Liver (tissue), 10 donors: ENCODE data around the gene SPATA31A6. TPM values are rescaled to one million over a fixed set of nuclear protein-coding genes. Genes with fewer than 3 reads are reported as not detected.
"Not testable (repeated sequence)": the region's sequence is repeated elsewhere in the genome, so short reads cannot be mapped to it uniquely, and the experiment has no call there.

Experiments
- DNase-seq: peaks from one replicate; pipeline ENCODE4 v3.0.0-alpha.2; 2017; ENCODE audit warnings: low spot score
- H3K27ac ChIP-seq, 2 donors: one replicate each; pipeline ENCODE4 v1.7.0; 2013; ENCODE audit warnings: inconsistent platforms in 2 of 2, low read length in 2 of 2, control low read depth in 1 of 2, low read depth in 1 of 2, mild to moderate bottlenecking in 1 of 2
- H3K27me3 ChIP-seq, 4 donors: one replicate each; pipeline versions ENCODE4 v1.6.1 to v1.7.0; 2013; ENCODE audit warnings: low read length in 3 of 4, inconsistent platforms in 1 of 4, mild to moderate bottlenecking in 1 of 4, moderate library complexity in 1 of 4; ENCODE audit not compliant: control insufficient read depth in 4 of 4, insufficient read depth in 4 of 4
- H3K36me3 ChIP-seq, 4 donors: one replicate each; pipeline versions ENCODE4 v1.6.1 to v1.7.0; 2013; ENCODE audit warnings: low read length in 3 of 4, mild to moderate bottlenecking in 3 of 4, low read depth in 1 of 4, moderate library complexity in 1 of 4; ENCODE audit not compliant: control insufficient read depth in 4 of 4, insufficient read depth in 3 of 4
- H3K4me1 ChIP-seq, 4 donors: one replicate each; pipeline versions ENCODE4 v1.6.1 to v1.7.0; 2013; ENCODE audit warnings: low read length in 3 of 4, mild to moderate bottlenecking in 3 of 4, moderate library complexity in 1 of 4; ENCODE audit not compliant: control insufficient read depth in 4 of 4, insufficient read depth in 4 of 4
- H3K4me3 ChIP-seq, 3 donors: one replicate each; pipeline versions ENCODE4 v1.6.1 to v1.7.0; 2013; ENCODE audit warnings: low read length in 3 of 3, control low read depth in 1 of 3, low read depth in 1 of 3, mild to moderate bottlenecking in 1 of 3
- H3K9ac ChIP-seq, 2 donors: one replicate each; pipeline ENCODE4 v1.7.0; 2013; ENCODE audit warnings: low read length in 2 of 2, mild to moderate bottlenecking in 2 of 2, moderate library complexity in 2 of 2, control low read depth in 1 of 2, low read depth in 1 of 2
- H3K9me3 ChIP-seq, 4 donors: one replicate each; pipeline versions ENCODE4 v1.6.1 to v1.7.0; 2013; ENCODE audit warnings: low read length in 3 of 4; ENCODE audit not compliant: control insufficient read depth in 4 of 4
- WGBS: extraction: QIAGEN DNeasy Blood & Tissue Kit; methylation state at CpG from one replicate; pipeline ENCODE4 v1.1.7; 2013; 5-methylcytosine and 5-hydroxymethylcytosine counted together
- polyA plus RNA-seq, 2 donors: library from polyadenylated mRNA; stranded (reverse) in 1 of 2; unstranded in 1 of 2; fragments of 200-250 nt in 1 of 2; fragments of >200 nt in 1 of 2; fragmentation: Nextera tagmentation in 1 of 2; extraction: Ambion mirVana in 1 of 2; gene quantifications; one replicate each; pipeline versions ENCODE4 v1.2.1 to v1.2.3, GENCODE V29; 2013 to 2015
- small RNA-seq: library from RNA; depleted of rRNA; stranded (forward); fragments of <200 nt; gene quantifications from one replicate; pipeline ENCODE3, GENCODE V24; 2014
- total RNA-seq, 2 donors: library from RNA; depleted of rRNA; stranded (reverse); fragments of >200 nt; gene quantifications; one replicate each; pipeline ENCODE4 v1.2.3, GENCODE V29; 2014
- donor health status: healthy.
- donor health status: healthy.
- donor health status: healthy.
- donor health status: healthy.
- donor health status: healthy.

SPATA31A6 gene
- total and polyA plus RNA-seq, 4 donors, result not detected

DNA sequence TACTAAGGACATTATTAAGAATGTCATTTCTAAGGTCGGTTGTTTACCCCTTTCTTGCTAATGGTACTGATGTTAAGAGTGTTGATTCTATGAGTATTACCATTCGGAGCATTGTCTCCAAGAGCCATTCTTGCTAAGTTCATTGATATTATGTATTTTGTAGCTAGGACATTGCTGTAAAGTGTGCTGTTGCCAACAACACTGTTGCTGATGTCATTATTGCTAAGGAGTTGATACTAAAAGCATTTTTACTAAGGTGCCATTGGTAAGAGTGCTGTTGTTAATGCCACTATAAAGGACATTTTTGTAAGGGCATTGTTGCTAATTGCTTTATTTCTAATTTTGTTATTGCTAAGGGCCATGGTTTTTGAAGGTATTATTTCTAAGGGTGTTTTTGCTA lies 55.4 kb downstream of the SPATA31A6 start:
- H3K36me3 ChIP-seq, H3K27me3 ChIP-seq, H3K4me3 ChIP-seq, H3K27ac ChIP-seq, DNase-seq, H3K9ac ChIP-seq, H3K4me1 ChIP-seq, H3K9me3 ChIP-seq: not testable (repeated sequence)
- 80% methylated on average over 2 of the region's 2 CpGs for WGBS

Small RNA genes within 50 kb of the gene (small RNA-seq; reads per million reads assigned to genes)
- not detected for gene AL445584.3

Other genes with a start within 250 kb of the SPATA31A6 start
- 10 to 100 TPM in 1 of 2 donors, 1 to 10 TPM in 1; 6.1 to 14.1 TPM for gene CNTNAP3B, start 54.2 kb upstream of the SPATA31A6 start, total RNA-seq
- 1 to 10 TPM; 1.0 to 1.9 TPM for gene CNTNAP3B, start 54.2 kb upstream of the SPATA31A6 start, polyA plus RNA-seq